NB4 (cell line): Measurements from ENCODE around the gene LIN28A.

Experiments used
- DNase-seq: peaks from one replicate; pipeline ENCODE4 v3.0.0; 2010; ENCODE audit warnings: low read depth
- H3K4me3 ChIP-seq: one replicate; pipeline ENCODE4 v1.5.1; 2011; ENCODE audit warnings: mild to moderate bottlenecking, low read depth, low read length, moderate library complexity
- CTCF ChIP-seq: IDR thresholded peaks from one replicate; pipeline ENCODE4 v1.5.1; 2012; ENCODE audit warnings: low read depth, low read length
- MAX ChIP-seq: IDR thresholded peaks from 2 replicates; pipeline ENCODE4 v1.6.1; 2011; ENCODE audit warnings: low read depth, low read length
- MYC ChIP-seq: IDR thresholded peaks from 2 replicates; pipeline ENCODE4 v1.6.1; 2011; ENCODE audit warnings: low read depth, low read length
- POLR2A ChIP-seq: IDR thresholded peaks from 2 replicates; pipeline ENCODE4 v1.6.1; 2011; ENCODE audit warnings: mild to moderate bottlenecking; ENCODE audit not compliant: insufficient read length; ENCODE audit errors: extremely low read depth

The LIN28A gene

GRCh38 chr1:26395754-26396153, 14.9 kb upstream of the LIN28A start:
- no peak for TF ChIP-seq MYC
- TF ChIP-seq POLR2A = no peak
- no peak for TF ChIP-seq MAX
- no peak for TF ChIP-seq CTCF
- no peak overlapping the region for H3K4me3 ChIP-seq
- DNase-seq = no peak

GRCh38 chr1:26399034-26399433, 11.6 kb upstream of the LIN28A start:
- no peak for DNase-seq
- TF ChIP-seq MAX = no peak
- H3K4me3 ChIP-seq = no peak overlapping the region

- DNase-seq = no peak
- H3K4me3 ChIP-seq = no peak overlapping the region
- TF ChIP-seq MAX (no peak), MYC (no peak), CTCF (no peak), POLR2A (no peak)
These were observed 8.7 kb upstream of the LIN28A start for GRCh38 chr1:26401891-26402290.

GRCh38 chr1:26403656-26404055, 7.0 kb upstream of the LIN28A start:
- TF ChIP-seq MAX (no peak), MYC (no peak), CTCF (no peak), POLR2A (no peak)

GRCh38 chr1:26404641-26405040, 6.0 kb upstream of the LIN28A start:
- no peak for DNase-seq
- H3K4me3 ChIP-seq = no peak overlapping the region
- TF ChIP-seq MYC = no peak
- TF ChIP-seq POLR2A = no peak
- TF ChIP-seq CTCF = no peak
- no peak for TF ChIP-seq MAX

More at GRCh38 chr1:26403656-26404055, 7.0 kb upstream of the LIN28A start:
- H3K4me3 ChIP-seq = no peak overlapping the region
- no peak for DNase-seq

GRCh38 chr1:26405281-26405915, 5.2 kb upstream of the LIN28A start:
- no peak for DNase-seq
- H3K4me3 ChIP-seq = no peak overlapping the region
- TF ChIP-seq MYC = no peak
- TF ChIP-seq CTCF = no peak
- no peak for TF ChIP-seq MAX
- TF ChIP-seq POLR2A = no peak
